ENCODE measurements around the gene PHETA1.

Gene PHETA1

GRCh38 chr12:111368788-111369495 is at the start of gene PHETA1:
Gene PHETA1, minus strand, starts transcription at chr12:111369095. Its CDS starts 5,668 bp downstream, at chr12:111363427.
- DNase-seq (ENCODE audit: low read depth in 3 of 3): peak; percentile 63 to 71 (median 66)

GRCh38 chr12:111418594-111418880 is 49.6 kb upstream of the PHETA1 start:
- no peak for DNase-seq (ENCODE audit: low read depth in 3 of 3)

GRCh38 chr12:111417784-111418593 is 49.1 kb upstream of the PHETA1 start:
- no peak for DNase-seq (ENCODE audit: low read depth in 3 of 3)

GRCh38 chr12:111417290-111417689 is 48.4 kb upstream of the PHETA1 start:
- no peak for DNase-seq (ENCODE audit: low read depth in 3 of 3)

GRCh38 chr12:111414711-111415252 is 45.9 kb upstream of the PHETA1 start:
- no peak for DNase-seq (ENCODE audit: low read depth in 3 of 3)

- DNase-seq (ENCODE audit: low read depth in 3 of 3): no peak
Observed at GRCh38 chr12:111413442-111414086, 44.7 kb upstream of the PHETA1 start.

GRCh38 chr12:111412830-111413441 is 44.0 kb upstream of the PHETA1 start:
- DNase-seq (ENCODE audit: low read depth in 3 of 3): no peak

GRCh38 chr12:111412007-111412829 is 43.3 kb upstream of the PHETA1 start:
- DNase-seq (ENCODE audit: low read depth in 3 of 3): no peak

GRCh38 chr12:111411185-111411764 is 42.4 kb upstream of the PHETA1 start:
- no peak for DNase-seq (ENCODE audit: low read depth in 3 of 3)

GRCh38 chr12:111410431-111411184 is 41.7 kb upstream of the PHETA1 start:
- no peak for DNase-seq (ENCODE audit: low read depth in 3 of 3)

- DNase-seq (ENCODE audit: low read depth in 3 of 3): no peak
Observed at GRCh38 chr12:111409780-111410430, 41.0 kb upstream of the PHETA1 start.

GRCh38 chr12:111409403-111409779 is 40.5 kb upstream of the PHETA1 start:
- no peak for DNase-seq (ENCODE audit: low read depth in 3 of 3)

GRCh38 chr12:111408686-111409402 is 39.9 kb upstream of the PHETA1 start:
- no peak for DNase-seq (ENCODE audit: low read depth in 3 of 3)

GRCh38 chr12:111408116-111408440 is 39.2 kb upstream of the PHETA1 start:
- no peak for DNase-seq (ENCODE audit: low read depth in 3 of 3)

GRCh38 chr12:111407377-111408115 is 38.7 kb upstream of the PHETA1 start:
- no peak for DNase-seq (ENCODE audit: low read depth in 3 of 3)

GRCh38 chr12:111406474-111407376 is 37.8 kb upstream of the PHETA1 start:
- peak; percentile 39 to 53 (median 49) for DNase-seq (ENCODE audit: low read depth in 3 of 3)

- peak in 2 of 3 experiments; percentile 62 to 71 for DNase-seq (ENCODE audit: low read depth in 3 of 3)
Observed at GRCh38 chr12:111405859-111406473, 37.1 kb upstream of the PHETA1 start, which contains the start of gene SH2B3. Gene SH2B3, plus strand, starts transcription at chr12:111405923. Its CDS starts 12,223 bp downstream, at chr12:111418146.
